HG03354 (cell line): Measurements from ENCODE around the gene BIK.
"Not testable (repeated sequence)": the region's sequence is repeated elsewhere in the genome, so short reads cannot be mapped to it uniquely, and the experiment has no call there.

Experiments used
- ATAC-seq: cut with Tn5 transposase; IDR thresholded peaks from one replicate; pipeline ENCODE4 v1.9.1; 2021; ENCODE audit warnings: mild to moderate bottlenecking; ENCODE audit not compliant: unreplicated experiment, poor library complexity, severe bottlenecking

The BIK gene

DNA sequence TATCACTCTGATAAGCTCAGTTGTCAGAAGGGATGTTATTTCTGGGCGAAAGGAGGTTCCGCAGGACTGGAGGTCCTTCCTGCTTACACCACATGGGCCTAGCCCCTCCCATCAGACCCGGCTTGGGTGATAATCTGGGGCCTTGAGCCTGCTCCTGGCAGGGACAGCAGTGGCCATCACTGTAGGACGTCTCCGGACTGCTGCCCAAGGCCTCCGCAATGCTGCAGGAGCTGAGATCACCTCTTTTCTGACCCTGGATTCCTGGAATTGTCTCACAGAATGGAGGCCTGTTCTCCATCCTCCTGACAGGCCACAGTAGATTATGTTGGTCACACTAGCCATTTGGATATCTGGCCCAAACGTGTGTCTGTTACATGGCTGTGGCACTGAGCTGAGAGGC, 9.2 kb upstream of the BIK start:
- no peak for ATAC-seq

DNA sequence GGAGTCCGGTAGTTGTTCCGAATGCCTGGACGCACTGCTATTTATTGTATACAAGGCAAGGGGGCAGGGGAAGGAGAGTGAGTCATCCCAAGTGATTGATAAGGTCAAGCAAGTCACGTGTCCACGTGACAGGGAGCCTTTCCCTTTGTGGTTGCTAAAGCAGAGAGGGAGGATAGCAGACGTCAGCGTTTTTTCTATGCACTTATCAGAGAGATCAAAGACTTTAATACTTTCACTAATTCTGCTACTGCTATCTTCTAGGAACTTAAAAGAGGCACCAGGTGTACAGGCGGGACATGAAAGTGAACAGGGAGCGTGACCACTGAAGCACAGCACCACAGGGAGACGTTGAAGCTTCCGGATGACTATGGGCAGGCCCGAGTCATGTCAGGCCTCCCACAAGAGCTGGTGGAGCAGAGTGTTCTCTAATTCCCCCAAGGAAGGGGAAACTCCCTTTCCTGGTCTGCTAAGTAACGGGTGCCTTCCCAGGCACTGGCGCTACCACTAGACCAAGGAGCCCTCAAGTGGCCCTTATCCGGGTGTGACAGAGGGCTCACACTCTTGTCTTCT, 6.4 kb upstream of the BIK start:
- not testable (repeated sequence) for ATAC-seq

DNA sequence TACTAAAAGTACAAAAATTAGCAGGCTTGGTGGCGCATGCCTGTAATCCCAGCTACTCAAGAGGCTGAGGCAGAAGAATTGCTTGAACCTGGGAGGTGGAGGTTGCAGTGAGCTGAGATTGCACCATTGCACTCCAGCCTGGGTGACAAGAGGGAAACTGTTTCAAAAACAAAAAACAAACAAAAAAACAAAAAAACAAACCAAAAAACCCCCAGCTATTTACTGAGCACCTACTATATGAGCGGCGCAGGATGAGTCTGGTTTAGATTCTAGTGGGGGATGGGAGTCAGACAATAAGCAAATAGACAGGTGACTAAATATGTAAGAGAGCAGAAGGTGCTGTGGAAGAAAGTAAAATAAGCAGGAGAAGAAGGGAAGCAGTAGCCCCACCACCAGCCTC, 5.6 kb upstream of the BIK start:
- ATAC-seq, result not testable (repeated sequence)

- no peak for ATAC-seq
Measured at GRCh38 chr22:43106302-43106701, 4.2 kb upstream of the BIK start.

- no peak for ATAC-seq
Measured at GRCh38 chr22:43109511-43109910, 1.0 kb upstream of the BIK start.

DNA sequence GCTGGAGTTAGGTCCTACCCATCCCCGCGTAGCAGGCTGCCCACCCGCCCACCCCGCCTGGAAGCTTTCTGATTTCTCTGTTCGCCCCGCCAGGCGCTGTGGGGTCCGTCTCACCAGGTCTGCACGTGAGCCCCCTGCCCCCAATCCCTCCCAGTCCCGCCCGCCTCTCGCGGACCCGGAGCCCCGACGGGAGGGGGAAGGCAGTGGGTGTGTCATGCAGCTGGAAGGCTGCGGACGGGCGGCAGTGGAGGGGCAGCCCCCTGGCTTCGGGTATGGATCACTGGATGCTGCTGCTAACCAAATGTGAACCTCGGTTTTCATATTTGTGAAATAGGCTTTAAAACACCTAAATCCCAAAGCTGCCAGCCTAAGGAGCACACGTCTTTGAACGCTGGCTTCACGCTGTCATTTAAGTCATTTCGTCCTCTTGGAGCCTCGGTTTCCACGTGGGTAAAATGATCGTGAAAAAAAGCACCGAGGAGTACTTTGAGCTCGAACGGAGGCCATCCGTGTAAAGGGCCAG, 568 bp upstream of the BIK start:
- ATAC-seq, result no peak

DNA sequence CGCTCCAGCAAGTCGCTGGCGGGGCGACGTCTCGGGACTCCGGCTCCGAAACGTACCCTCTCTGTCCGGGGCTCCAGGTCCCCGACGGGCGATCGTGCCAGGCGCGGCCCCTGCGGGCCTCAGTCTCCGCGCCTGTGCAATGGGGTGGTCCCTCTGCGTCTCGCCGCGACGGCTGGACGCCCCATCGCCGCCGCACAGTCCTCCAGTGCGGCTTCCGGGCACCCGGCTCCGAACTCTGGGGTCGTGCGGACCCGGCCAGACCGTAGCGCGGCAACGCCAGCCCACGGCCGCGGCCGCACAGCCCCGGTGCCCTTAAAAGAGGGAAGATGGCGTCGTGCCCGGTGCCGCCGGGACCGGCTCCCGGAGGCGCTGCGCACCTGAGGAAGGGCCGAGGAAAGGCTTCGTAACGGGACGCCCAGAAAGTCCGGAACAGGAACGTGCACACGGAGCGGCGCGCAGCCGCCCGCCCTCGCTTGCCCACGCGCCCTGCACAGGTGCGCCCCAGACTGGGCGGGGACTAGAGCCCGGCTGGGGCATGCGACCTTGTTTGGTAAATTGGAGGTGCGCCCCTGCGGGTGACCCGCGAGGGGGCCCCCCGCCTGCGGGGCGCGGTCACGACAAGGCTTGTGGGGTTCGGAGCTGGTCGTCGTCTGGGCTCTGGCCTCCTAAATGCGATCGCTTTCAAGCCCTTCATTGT, 525 bp downstream of the BIK start:
- ATAC-seq, result no peak

GRCh38 chr22:43113526-43114251, 3.1 kb downstream of the BIK start:
- ATAC-seq, result no peak

DNA sequence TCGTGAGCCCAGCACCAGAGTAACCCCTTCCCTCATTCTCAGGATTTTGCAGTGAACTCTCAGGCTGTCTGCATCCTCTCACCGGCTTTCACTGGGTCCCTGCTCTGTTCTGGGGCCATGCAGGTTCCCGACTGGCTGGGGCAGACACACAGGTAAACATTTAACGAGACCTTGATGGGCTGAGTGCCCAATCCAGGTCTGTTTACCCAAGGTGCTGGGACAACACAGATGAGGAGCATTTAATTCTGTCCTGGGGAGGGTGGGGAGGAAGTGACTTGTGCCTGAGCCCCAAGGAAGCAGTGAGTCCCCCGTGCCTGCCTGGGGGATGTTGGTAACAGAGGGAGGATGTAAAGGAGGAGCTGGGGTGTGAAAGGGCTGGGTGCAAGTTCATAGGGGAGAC, 4.4 kb downstream of the BIK start:
- ATAC-seq, result no peak

DNA sequence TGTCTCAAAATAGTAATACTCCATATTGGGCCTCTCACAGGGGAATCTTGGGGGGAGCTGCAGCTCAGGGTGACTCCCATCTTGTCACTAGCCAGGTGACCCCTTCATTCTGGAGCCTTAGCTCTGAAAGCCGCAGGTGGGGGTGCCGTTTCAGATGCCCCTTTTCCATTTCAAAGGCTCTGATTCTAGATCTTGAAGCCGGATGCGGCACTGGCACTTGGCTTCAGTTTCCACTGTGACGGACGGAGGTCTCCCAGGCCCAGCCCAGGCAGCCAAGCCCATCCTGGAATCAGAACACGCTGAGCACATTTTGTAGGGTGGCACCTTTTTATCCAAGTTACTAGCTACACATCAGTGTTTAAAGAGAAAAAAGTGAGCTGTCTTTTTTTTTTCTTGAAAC, 6.4 kb downstream of the BIK start:
- ATAC-seq, result no peak

GRCh38 chr22:43118024-43118849, 7.7 kb downstream of the BIK start:
- ATAC-seq, result no peak

DNA sequence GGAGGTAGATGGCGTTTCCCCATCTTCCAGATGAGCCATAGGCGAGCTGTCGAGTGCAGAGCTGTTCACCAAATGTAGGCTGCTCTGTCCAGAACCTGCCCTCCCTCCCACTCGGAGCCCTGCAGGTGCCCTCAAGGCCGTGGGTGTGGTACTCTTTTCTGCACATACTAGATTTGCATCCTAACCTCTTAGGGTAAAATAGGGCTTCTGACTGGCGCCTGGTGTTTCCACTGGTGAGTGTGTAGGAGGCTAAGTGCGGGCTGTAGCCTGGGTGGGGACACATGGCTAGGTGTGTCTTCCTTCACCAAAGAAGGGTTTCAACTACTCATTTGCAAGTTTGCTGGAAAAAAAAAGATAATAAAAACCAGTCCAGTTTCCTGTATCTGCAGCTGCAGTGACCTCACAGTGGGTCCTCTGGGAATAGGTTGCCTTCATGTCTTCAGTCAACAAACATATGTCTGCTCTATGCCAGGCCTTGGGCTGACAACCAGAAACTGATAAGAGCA, 8.5 kb downstream of the BIK start:
- no peak for ATAC-seq

DNA sequence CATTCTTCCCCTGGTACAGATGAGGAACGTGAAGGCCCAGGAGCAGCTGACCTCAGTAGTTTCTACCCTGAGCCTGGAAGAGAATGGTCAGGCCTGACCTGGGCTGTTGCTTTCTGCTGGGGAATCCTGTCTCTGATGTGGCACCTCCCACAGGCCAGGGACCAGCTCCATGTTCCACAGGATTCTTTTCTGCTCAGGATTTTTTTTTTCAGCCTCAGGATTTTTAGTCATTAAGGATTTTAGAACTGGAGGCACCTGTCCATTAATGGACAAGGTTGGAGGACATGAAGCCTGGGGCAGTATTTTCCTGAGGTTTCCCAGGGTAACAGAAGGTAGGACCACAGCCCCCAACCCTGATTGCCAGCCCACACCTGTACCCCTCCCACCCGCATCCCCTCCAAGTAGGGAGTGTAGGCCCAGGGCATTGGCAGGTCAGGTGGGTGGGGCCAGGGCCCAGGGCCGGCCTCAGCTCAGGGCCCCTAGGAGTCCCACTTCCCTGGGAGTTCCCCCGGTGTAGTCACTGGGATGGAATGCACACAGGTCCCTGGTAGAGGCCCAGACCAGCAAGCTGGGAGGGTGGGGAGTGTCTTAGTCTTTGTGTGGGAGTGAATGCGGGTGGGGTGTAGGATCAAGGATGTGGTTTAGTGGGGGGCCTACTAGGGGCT, 16.1 kb downstream of the BIK start:
- ATAC-seq, result no peak

- ATAC-seq, result no peak
Measured at GRCh38 chr22:43127166-43127908, 16.8 kb downstream of the BIK start.

- ATAC-seq, result no peak
Measured at GRCh38 chr22:43128116-43128515, 17.6 kb downstream of the BIK start.

- no peak for ATAC-seq
Measured at GRCh38 chr22:43128928-43129424, 18.4 kb downstream of the BIK start.

GRCh38 chr22:43129426-43130425, 19.2 kb downstream of the BIK start:
- ATAC-seq, result no peak
